Measurements from ENCODE around the gene TDP1. TPM values are rescaled to one million over a fixed set of nuclear protein-coding genes. Genes with fewer than 3 reads are reported as not detected.
A peak's percentile ranks its signal among the peaks of the same experiment; 100 is the strongest.

TDP1 gene
- total and polyA plus RNA-seq, 2 of the 13 experiments (the other 11 are each of a cell fraction or from before 2014, with no cell fraction given): 16.4 to 31.2 TPM

DNA sequence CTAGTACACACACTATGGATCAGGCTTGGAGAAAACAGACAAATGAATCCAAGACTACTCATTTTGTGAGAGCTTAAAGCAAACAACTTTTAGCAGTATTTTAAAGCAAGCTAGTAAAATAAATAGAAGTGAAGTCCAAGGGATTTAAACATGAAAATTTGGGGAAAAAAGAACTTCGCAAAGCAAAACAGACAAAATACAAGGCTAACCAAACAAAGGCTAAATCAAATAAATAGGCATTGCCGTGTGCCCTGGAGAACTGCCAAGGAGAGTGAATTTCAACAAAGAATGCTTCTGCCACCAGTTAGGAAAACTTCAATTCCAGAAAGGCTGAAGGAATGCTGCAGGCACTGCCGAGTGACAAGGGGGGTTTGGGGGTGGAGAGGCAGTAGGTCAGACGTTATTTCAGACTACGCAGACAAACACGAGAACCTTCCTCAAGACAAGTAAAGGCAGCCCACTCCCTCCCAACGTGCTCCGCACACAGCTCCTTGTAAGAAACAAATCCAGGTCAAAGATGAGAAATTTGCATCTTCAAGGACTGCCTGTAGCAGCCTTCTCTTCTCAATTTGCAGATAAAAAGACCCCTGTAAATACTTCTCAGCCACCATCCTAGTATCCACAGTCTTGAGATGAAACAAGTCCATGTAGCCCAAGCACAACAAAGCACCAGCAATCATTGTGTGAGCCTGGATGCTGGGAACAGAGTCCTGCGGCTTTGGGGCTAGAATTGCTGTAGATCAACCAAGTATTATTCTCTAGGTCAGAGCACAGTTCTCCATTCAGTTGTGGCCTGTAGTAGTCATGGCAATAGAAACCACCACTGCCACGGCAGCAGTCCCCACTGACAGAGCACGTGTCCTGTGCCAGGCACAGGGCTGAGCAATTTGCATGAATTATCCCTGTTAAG, 44.5 kb upstream of the TDP1 start (continued):
- peak; percentile 76; the same call in 1 of the 2 replicates for TF ChIP-seq FOXA1 (IDR thresholded peaks at IDR 0.05)
- peak; percentile 13; the same call in 1 of the 2 replicates for TF ChIP-seq FOXA1 (CRISPR knock-in tag; IDR thresholded peaks at IDR 0.05)
- no peak for TF ChIP-seq ZBTB2 (CRISPR knock-in tag; IDR thresholded peaks at IDR 0.05; ENCODE audit: low read depth)
- TF ChIP-seq NFATC3 (CRISPR knock-in tag; IDR thresholded peaks at IDR 0.05): no peak
- TF ChIP-seq, protein P1, sequence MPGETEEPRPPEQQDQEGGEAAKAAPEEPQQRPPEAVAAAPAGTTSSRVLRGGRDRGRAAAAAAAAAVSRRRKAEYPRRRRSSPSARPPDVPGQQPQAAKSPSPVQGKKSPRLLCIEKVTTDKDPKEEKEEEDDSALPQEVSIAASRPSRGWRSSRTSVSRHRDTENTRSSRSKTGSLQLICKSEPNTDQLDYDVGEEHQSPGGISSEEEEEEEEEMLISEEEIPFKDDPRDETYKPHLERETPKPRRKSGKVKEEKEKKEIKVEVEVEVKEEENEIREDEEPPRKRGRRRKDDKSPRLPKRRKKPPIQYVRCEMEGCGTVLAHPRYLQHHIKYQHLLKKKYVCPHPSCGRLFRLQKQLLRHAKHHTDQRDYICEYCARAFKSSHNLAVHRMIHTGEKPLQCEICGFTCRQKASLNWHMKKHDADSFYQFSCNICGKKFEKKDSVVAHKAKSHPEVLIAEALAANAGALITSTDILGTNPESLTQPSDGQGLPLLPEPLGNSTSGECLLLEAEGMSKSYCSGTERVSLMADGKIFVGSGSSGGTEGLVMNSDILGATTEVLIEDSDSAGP (CRISPR knock-in tag; IDR thresholded peaks at IDR 0.05; ENCODE audit: borderline replicate concordance): 0 out of 2 replicates have a peak, but pooled peaks have one; percentile 28
- TF ChIP-seq MEIS1 (CRISPR knock-in tag; IDR thresholded peaks at IDR 0.05; ENCODE audit: borderline replicate concordance): peak; percentile 36; the same call in 1 of the 2 replicates
- no peak for TF ChIP-seq ZNF460 (CRISPR knock-in tag; IDR thresholded peaks at IDR 0.05; ENCODE audit: borderline replicate concordance)
- TF ChIP-seq, protein P2, sequence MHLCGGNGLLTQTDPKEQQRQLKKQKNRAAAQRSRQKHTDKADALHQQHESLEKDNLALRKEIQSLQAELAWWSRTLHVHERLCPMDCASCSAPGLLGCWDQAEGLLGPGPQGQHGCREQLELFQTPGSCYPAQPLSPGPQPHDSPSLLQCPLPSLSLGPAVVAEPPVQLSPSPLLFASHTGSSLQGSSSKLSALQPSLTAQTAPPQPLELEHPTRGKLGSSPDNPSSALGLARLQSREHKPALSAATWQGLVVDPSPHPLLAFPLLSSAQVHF (CRISPR knock-in tag; IDR thresholded peaks at IDR 0.05): no peak
- TF ChIP-seq MIXL1 (CRISPR knock-in tag; IDR thresholded peaks at IDR 0.05): 0 out of 2 replicates have a peak, but pooled peaks have one; percentile 58
- TF ChIP-seq ZNF720 (CRISPR knock-in tag; IDR thresholded peaks at IDR 0.05): no peak
- TF ChIP-seq DNMT1 (CRISPR knock-in tag; IDR thresholded peaks at IDR 0.05): no peak
- TF ChIP-seq PITX1 (CRISPR knock-in tag; IDR thresholded peaks at IDR 0.05): peak; percentile 54
- no peak for TF ChIP-seq KLF11 (CRISPR knock-in tag; IDR thresholded peaks at IDR 0.05)
- TF ChIP-seq, protein P3, sequence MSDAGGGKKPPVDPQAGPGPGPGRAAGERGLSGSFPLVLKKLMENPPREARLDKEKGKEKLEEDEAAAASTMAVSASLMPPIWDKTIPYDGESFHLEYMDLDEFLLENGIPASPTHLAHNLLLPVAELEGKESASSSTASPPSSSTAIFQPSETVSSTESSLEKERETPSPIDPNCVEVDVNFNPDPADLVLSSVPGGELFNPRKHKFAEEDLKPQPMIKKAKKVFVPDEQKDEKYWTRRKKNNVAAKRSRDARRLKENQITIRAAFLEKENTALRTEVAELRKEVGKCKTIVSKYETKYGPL (CRISPR knock-in tag; IDR thresholded peaks at IDR 0.05): no peak
- TF ChIP-seq KMT2B (CRISPR knock-in tag; IDR thresholded peaks at IDR 0.05): no peak
- TF ChIP-seq MTA3 (CRISPR knock-in tag; IDR thresholded peaks at IDR 0.05): no peak
- no peak for TF ChIP-seq ZNF276 (CRISPR knock-in tag; IDR thresholded peaks at IDR 0.05; ENCODE audit: low read depth)
- peak; percentile 78 for TF ChIP-seq CREM (IDR thresholded peaks at IDR 0.05)
- TF ChIP-seq CREM (CRISPR knock-in tag; IDR thresholded peaks at IDR 0.05): no peak
- no peak for TF ChIP-seq MEIS2 (CRISPR knock-in tag; IDR thresholded peaks at IDR 0.05)
- no peak for TF ChIP-seq ZNF550 (CRISPR knock-in tag; IDR thresholded peaks at IDR 0.05; ENCODE audit: borderline replicate concordance)
- TF ChIP-seq FOXJ3 (CRISPR knock-in tag; IDR thresholded peaks at IDR 0.05; ENCODE audit: borderline replicate concordance): peak; percentile 84; the same call in 1 of the 2 replicates
- TF ChIP-seq GLI4 (CRISPR knock-in tag; IDR thresholded peaks at IDR 0.05; ENCODE audit: borderline replicate concordance): no peak
- TF ChIP-seq SMAD3 (CRISPR knock-in tag; IDR thresholded peaks at IDR 0.05): no peak; the same call in 1 of the 2 replicates
- no peak for TF ChIP-seq KMT2A (CRISPR knock-in tag; IDR thresholded peaks at IDR 0.05)

Measured in HepG2 (cell line).